DOHH2 (cell line): ENCODE results near the gene LYPD4.

ENCODE experiments used
- H3F3A ChIP-seq: fragments of 200-600 bp; sonication (generic), shearing (Covaris generic); 2 replicates; pipeline ENCODE4 v1.6.0; 2016; ENCODE audit warnings: antibody characterized with exemption, mild to moderate bottlenecking; ENCODE audit not compliant: control insufficient read depth, insufficient read depth
- H3K27ac ChIP-seq: fragments of 200-600 bp; sonication (generic); 2 replicates; pipeline ENCODE4 v1.5.1; 2014; ENCODE audit warnings: low read depth, mild to moderate bottlenecking, low read length, moderate library complexity
- H3K27me3 ChIP-seq: fragments of 200-600 bp; sonication (generic); 2 replicates; pipeline ENCODE4 v1.6.1; 2014; ENCODE audit warnings: mild to moderate bottlenecking, low read length, mixed read lengths; ENCODE audit not compliant: control insufficient read depth
- H3K36me3 ChIP-seq: fragments of 200-600 bp; sonication (generic); 2 replicates; pipeline ENCODE4 v1.6.1; 2014; ENCODE audit warnings: mild to moderate bottlenecking, low read length, moderate library complexity, mixed read lengths; ENCODE audit not compliant: control insufficient read depth
- H3K4me1 ChIP-seq: fragments of 200-600 bp; sonication (generic); 2 replicates; pipeline ENCODE4 v1.6.1; 2014; ENCODE audit warnings: mild to moderate bottlenecking, low read length, mixed read lengths; ENCODE audit not compliant: control insufficient read depth
- H3K4me2 ChIP-seq: fragments of 200-600 bp; sonication (generic); 2 replicates; pipeline ENCODE4 v1.6.0; 2014; ENCODE audit warnings: mild to moderate bottlenecking, low read length, moderate library complexity
- H3K4me3 ChIP-seq: fragments of 200-600 bp; sonication (generic); 2 replicates; pipeline ENCODE4 v1.5.1; 2014; ENCODE audit warnings: mild to moderate bottlenecking, low read length, mixed read lengths
- H3K79me2 ChIP-seq: fragments of 200-600 bp; sonication (generic); 2 replicates; pipeline ENCODE4 v1.6.1; 2014; ENCODE audit warnings: mild to moderate bottlenecking, low read length, mixed read lengths; ENCODE audit not compliant: control insufficient read depth
- H3K9me2 ChIP-seq: fragments of 200-600 bp; sonication (generic); replicated peaks from 2 replicates; pipeline ENCODE4 v1.6.1; 2014; ENCODE audit warnings: mild to moderate bottlenecking, low read length, mixed read lengths; ENCODE audit not compliant: control insufficient read depth
- H3K9me3 ChIP-seq: fragments of 200-600 bp; sonication (generic); 2 replicates; pipeline ENCODE4 v1.6.1; 2014; ENCODE audit warnings: antibody characterized with exemption, low read length, mixed read lengths; ENCODE audit not compliant: control insufficient read depth, insufficient read depth
- H4K20me1 ChIP-seq: fragments of 200-600 bp; sonication (generic); 2 replicates; pipeline ENCODE4 v1.6.0; 2014; ENCODE audit warnings: low read depth, mild to moderate bottlenecking, antibody characterized with exemption, low read length, moderate library complexity; ENCODE audit not compliant: control insufficient read depth, insufficient read depth
- EZH2phosphoT487 ChIP-seq: fragments of 200-600 bp; sonication (generic); IDR thresholded peaks from 2 replicates; pipeline ENCODE4 v1.6.1; 2017; ENCODE audit warnings: borderline replicate concordance, mild to moderate bottlenecking, antibody characterized with exemption, low read length, moderate library complexity, mixed read lengths
- TF ChIP-seq, protein P1 (sequence below): fragments of 200-600 bp; sonication (generic); IDR thresholded peaks from one replicate; pipeline ENCODE4 v1.5.1; 2014; ENCODE audit warnings: antibody characterized with exemption, mild to moderate bottlenecking, low read depth, low read length; ENCODE audit not compliant: poor library complexity, severe bottlenecking

LYPD4 gene

DNA sequence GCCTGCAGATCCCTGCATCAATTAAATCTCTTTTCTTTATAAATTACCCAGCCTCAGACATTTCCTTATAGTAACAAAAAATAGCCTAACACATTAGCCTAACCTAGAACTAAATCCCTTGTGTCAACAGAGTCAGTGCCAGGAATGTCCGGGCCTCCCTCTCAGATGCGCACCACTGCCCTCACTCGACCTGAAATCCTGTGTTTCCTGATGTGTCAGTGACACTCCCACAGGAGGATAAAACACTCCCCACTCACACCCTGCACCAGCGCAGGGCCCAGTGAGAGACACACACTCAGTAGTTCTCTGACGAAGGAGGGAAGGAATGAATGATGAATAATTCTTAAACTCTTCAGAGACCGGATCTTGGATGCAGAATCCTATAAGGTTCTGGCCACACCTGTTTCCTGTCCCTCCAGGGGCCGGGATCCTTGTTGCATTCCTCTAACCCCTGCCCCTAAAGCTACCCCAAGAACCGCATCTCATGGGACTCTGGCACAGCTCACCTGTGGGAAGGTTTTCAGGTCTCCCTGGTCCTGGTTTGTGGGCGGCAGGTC lies 45.0 kb downstream of the LYPD4 start:
- Histone ChIP-seq H3K9me3 (peaks cover 7% of the 10 kb centered on the region; the same call in 1 of the 2 replicates), H3K36me3 (no peaks in the 10 kb centered on the region), H3K9me2 (no peaks in the 10 kb centered on the region), H3K4me2 (no peak overlapping the region), H4K20me1 (no peaks in the 10 kb centered on the region), H3K27ac (no peak overlapping the region), H3K27me3 (peaks cover 9% of the 10 kb centered on the region; the same call in 1 of the 2 replicates), H3K4me1 (peaks cover 28% of the 10 kb centered on the region), H3F3A (no peaks in the 10 kb centered on the region), H3K79me2 (no peaks in the 10 kb centered on the region), H3K4me3 (no peak overlapping the region)
- TF ChIP-seq, protein P1, sequence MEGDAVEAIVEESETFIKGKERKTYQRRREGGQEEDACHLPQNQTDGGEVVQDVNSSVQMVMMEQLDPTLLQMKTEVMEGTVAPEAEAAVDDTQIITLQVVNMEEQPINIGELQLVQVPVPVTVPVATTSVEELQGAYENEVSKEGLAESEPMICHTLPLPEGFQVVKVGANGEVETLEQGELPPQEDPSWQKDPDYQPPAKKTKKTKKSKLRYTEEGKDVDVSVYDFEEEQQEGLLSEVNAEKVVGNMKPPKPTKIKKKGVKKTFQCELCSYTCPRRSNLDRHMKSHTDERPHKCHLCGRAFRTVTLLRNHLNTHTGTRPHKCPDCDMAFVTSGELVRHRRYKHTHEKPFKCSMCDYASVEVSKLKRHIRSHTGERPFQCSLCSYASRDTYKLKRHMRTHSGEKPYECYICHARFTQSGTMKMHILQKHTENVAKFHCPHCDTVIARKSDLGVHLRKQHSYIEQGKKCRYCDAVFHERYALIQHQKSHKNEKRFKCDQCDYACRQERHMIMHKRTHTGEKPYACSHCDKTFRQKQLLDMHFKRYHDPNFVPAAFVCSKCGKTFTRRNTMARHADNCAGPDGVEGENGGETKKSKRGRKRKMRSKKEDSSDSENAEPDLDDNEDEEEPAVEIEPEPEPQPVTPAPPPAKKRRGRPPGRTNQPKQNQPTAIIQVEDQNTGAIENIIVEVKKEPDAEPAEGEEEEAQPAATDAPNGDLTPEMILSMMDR = no peak
- TF ChIP-seq EZH2phosphoT487 = no peak

DNA sequence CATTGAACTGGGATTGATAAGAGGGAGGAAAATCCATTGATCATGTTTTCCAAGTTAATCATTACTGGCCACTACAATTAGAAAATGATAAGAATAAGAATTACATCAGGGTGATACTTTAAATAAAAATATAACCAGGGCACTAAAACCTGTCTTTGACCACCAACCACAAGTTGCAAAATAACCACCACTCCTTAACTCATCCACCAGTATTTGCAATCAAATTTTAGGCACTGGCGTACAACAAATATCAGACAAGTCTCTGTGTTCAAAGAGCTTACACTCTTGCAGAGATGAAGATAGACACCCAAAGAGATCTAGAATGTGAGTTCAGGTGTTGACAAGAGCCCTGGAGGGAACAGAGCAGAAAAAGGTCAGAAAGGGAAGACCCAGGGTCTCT lies 47.6 kb downstream of the LYPD4 start:
- no peaks in the 10 kb centered on the region for H3F3A ChIP-seq
- H3K36me3 ChIP-seq = no peaks in the 10 kb centered on the region
- H3K9me3 ChIP-seq = peaks cover 7% of the 10 kb centered on the region; the same call in 1 of the 2 replicates
- no peak overlapping the region for H3K27ac ChIP-seq
- H3K4me2 ChIP-seq = no peak overlapping the region
- no peaks in the 10 kb centered on the region for H3K9me2 ChIP-seq
- H3K4me1 ChIP-seq = peaks cover 6% of the 10 kb centered on the region
- no peak overlapping the region for H3K4me3 ChIP-seq
- H4K20me1 ChIP-seq = no peaks in the 10 kb centered on the region
- TF ChIP-seq EZH2phosphoT487 = no peak
- TF ChIP-seq, protein P1 = no peak
- peaks cover 18% of the 10 kb centered on the region for H3K27me3 ChIP-seq
- no peaks in the 10 kb centered on the region for H3K79me2 ChIP-seq

DNA sequence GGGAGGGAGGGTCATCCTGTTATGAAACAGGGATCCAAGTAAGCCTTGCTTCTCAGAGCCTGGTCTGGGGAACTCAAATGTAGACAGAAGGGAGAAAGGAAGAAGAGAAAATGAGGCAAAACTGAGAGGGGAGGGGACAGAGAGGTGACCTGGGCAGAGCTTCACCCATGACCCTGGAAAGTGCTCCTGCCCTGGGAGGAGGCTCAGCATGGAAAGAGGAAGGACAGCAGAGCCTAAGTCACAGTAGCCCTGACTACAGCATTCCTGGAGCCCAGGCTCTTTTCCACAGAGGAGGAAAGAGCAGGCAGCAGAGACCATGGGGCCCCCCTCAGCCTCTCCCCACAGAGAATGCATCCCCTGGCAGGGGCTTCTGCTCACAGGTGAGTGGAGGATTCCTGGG lies 48.1 kb downstream of the LYPD4 start, which contains the start of gene CEACAM3:
TSS of gene CEACAM3 (plus strand) at position 226 of the 400 bp plus-strand sequence. CDS start at position 317, 91 bp downstream.
- Histone ChIP-seq H3K9me3 (peaks cover 3% of the 10 kb centered on the region; the same call in 1 of the 2 replicates), H3K27me3 (peaks cover 18% of the 10 kb centered on the region), H3K79me2 (no peaks in the 10 kb centered on the region), H3K4me2 (no peak within 1 kb of the TSS), H3K4me1 (peaks cover under 1% of the 10 kb centered on the region; the same call in 1 of the 2 replicates), H3K27ac (no peak within 1 kb of the TSS), H3K4me3 (no peak within 1 kb of the TSS), H3K9me2 (no peaks in the 10 kb centered on the region), H3F3A (no peaks in the 10 kb centered on the region), H3K36me3 (no peaks in the 10 kb centered on the region), H4K20me1 (no peaks in the 10 kb centered on the region)
- TF ChIP-seq EZH2phosphoT487 = no peak
- TF ChIP-seq, protein P1 = no peak
